CD14-positive monocyte (primary cell): ENCODE results near the gene PRR14. TPM values are rescaled to one million over a fixed set of nuclear protein-coding genes. Genes with fewer than 3 reads are reported as not detected.

Experiments
- DNase-seq, 3 donors: peaks; one replicate each; pipeline ENCODE4 v3.0.0-alpha.2; 2011 to 2022
- H2AFZ ChIP-seq: 2 replicates; pipeline ENCODE4 v1.6.0; 2012; ENCODE audit warnings: mild to moderate bottlenecking, low read depth, low read length, inconsistent platforms; ENCODE audit not compliant: insufficient read depth, poor library complexity, severe bottlenecking
- H3K27ac ChIP-seq, 2 donors: 1 replicate in 1 of 2; 2 replicates in 1 of 2; pipeline ENCODE4 v1.5.1; 2012 to 2013; ENCODE audit warnings: low read length in 2 of 2, control low read depth in 1 of 2, inconsistent platforms in 1 of 2, low read depth in 1 of 2, mild to moderate bottlenecking in 1 of 2
- H3K27me3 ChIP-seq, 2 donors: one replicate each; pipeline versions ENCODE4 v1.6.0 to v1.6.1; 2011 to 2013; ENCODE audit warnings: low read length in 2 of 2; ENCODE audit not compliant: control insufficient read depth in 2 of 2, insufficient read depth in 2 of 2
- H3K36me3 ChIP-seq, 2 donors: replicated peaks in 1 of 2; 1 replicate in 1 of 2; 2 replicates in 1 of 2; pipeline versions ENCODE4 v1.5.1 to v1.6.1; 2012 to 2013; ENCODE audit warnings: low read length in 2 of 2, control low read depth in 1 of 2, inconsistent platforms in 1 of 2, mild to moderate bottlenecking in 1 of 2; ENCODE audit not compliant: insufficient read depth in 2 of 2, control insufficient read depth in 1 of 2
- H3K4me1 ChIP-seq, 2 donors: 1 replicate in 1 of 2; 2 replicates in 1 of 2; pipeline versions ENCODE4 v1.5.1 to v1.6.1; 2012 to 2013; ENCODE audit warnings: low read length in 2 of 2, control low read depth in 1 of 2, inconsistent platforms in 1 of 2, mild to moderate bottlenecking in 1 of 2, moderate library complexity in 1 of 2; ENCODE audit not compliant: insufficient read depth in 2 of 2, control insufficient read depth in 1 of 2
- H3K4me2 ChIP-seq: replicated peaks from 2 replicates; pipeline ENCODE3; 2012; ENCODE audit warnings: low read length, moderate library complexity, mild to moderate bottlenecking; ENCODE audit not compliant: poor library complexity, severe bottlenecking; ENCODE audit errors: extremely low read depth
- H3K4me3 ChIP-seq, 3 experiments: fragments of 200-600 bp in 1 of 3; sonication (generic) in 1 of 3; replicated peaks in 1 of 3; 1 replicate in 2 of 3; 2 replicates in 1 of 3; pipeline ENCODE4 v1.5.1; 2011 to 2013; ENCODE audit warnings: low read length in 3 of 3, mild to moderate bottlenecking in 3 of 3, control low read depth in 2 of 3, low read depth in 2 of 3, inconsistent platforms in 1 of 3, moderate library complexity in 1 of 3
- H3K79me2 ChIP-seq: 2 replicates; pipeline ENCODE4 v1.6.0; 2012; ENCODE audit warnings: mild to moderate bottlenecking, control low read depth, inconsistent platforms, low read length, moderate library complexity; ENCODE audit not compliant: insufficient read depth
- H3K9ac ChIP-seq: 2 replicates; pipeline ENCODE4 v1.6.0; 2017; ENCODE audit warnings: low read length, mild to moderate bottlenecking; ENCODE audit not compliant: insufficient read depth, poor library complexity, severe bottlenecking
- H3K9me3 ChIP-seq, 2 donors: replicated peaks in 1 of 2; 1 replicate in 1 of 2; 2 replicates in 1 of 2; pipeline versions ENCODE4 v1.5.1 to v1.6.1; 2012 to 2013; ENCODE audit warnings: low read length in 2 of 2, control low read depth in 1 of 2; ENCODE audit not compliant: control insufficient read depth in 1 of 2, insufficient read depth in 1 of 2
- H4K20me1 ChIP-seq: 2 replicates; pipeline ENCODE4 v1.6.0; 2012; ENCODE audit warnings: mild to moderate bottlenecking, low read length, control low read depth, moderate library complexity; ENCODE audit not compliant: insufficient read depth
- H3K27ac Mint-ChIP-seq, 7 donors: one replicate each; pipeline ENCODE4 v1.8.0; 2020; ENCODE audit warnings: mild to moderate bottlenecking in 7 of 7, mixed read lengths in 7 of 7, moderate library complexity in 6 of 7, inconsistent platforms in 2 of 7
- H3K27me3 Mint-ChIP-seq, 3 donors: one replicate each; pipeline ENCODE4 v1.8.0; 2021 to 2022; ENCODE audit warnings: low read depth in 3 of 3, mild to moderate bottlenecking in 3 of 3, mixed read lengths in 3 of 3, moderate library complexity in 3 of 3, inconsistent platforms in 1 of 3
- H3K36me3 Mint-ChIP-seq, 2 donors: one replicate each; pipeline ENCODE4 v1.8.0; 2020; ENCODE audit warnings: mixed read lengths in 2 of 2, inconsistent platforms in 1 of 2, mild to moderate bottlenecking in 1 of 2
- H3K4me1 Mint-ChIP-seq: one replicate; pipeline ENCODE4 v1.8.0; 2020; ENCODE audit warnings: mild to moderate bottlenecking, mixed read lengths
- H3K4me3 Mint-ChIP-seq, 2 donors: one replicate each; pipeline ENCODE4 v1.8.0; 2020; ENCODE audit warnings: mild to moderate bottlenecking in 2 of 2, mixed read lengths in 2 of 2, moderate library complexity in 1 of 2
- H3K9me3 Mint-ChIP-seq, 7 donors: one replicate each; pipeline ENCODE4 v1.8.0; 2020 to 2022; ENCODE audit warnings: mixed read lengths in 7 of 7, mild to moderate bottlenecking in 6 of 7, moderate library complexity in 6 of 7, inconsistent platforms in 2 of 7
- CTCF ChIP-seq: fragments of 200-600 bp; IDR thresholded peaks from one replicate; pipeline ENCODE4 v1.8.0; 2022; ENCODE audit warnings: antibody characterized with exemption, mild to moderate bottlenecking
- WGBS: methylation state at CpG from one replicate; pipeline ENCODE4 v1.1.5; 2013; ENCODE audit warnings: missing lambda C conversion rate; ENCODE audit not compliant: insufficient coverage; 5-methylcytosine and 5-hydroxymethylcytosine counted together
- intact Hi-C, 2 donors: fragments of 100-400 bp; cut with micrococcal nuclease; formaldehyde crosslinking; loops; one replicate each; pipeline versions ENCODE4 v1.15.0 to v1.15.1; 2023
- polyA plus RNA-seq, 3 donors: library from polyadenylated mRNA; depleted of rRNA in 1 of 3; unstranded in 2 of 3; stranded (reverse) in 1 of 3; fragments of 300-500 nt in 2 of 3; fragments of >200 nt in 1 of 3; fragmentation: Illumina TruSeq in 2 of 3; gene quantifications; 1 replicate in 2 of 3; 2 replicates in 1 of 3; pipeline ENCODE4 v1.2.3, GENCODE V29; 2012 to 2021

The PRR14 gene
- polyA plus RNA-seq, 3 donors: 6.1 to 32.6 (median 10.4) TPM

GRCh38 chr16:30669903-30670824, 19.4 kb downstream of the PRR14 start:
- Histone ChIP-seq H3K36me3 (peaks cover 54 to 59% of the 10 kb centered on the region in 2 donors), H3K4me2 (no peak overlapping the region), H2AFZ (no peak overlapping the region), H4K20me1 (peaks cover 53% of the 10 kb centered on the region), H3K27me3 (no peaks in the 10 kb centered on the region), H3K4me1 (no peaks in the 10 kb centered on the region), H3K9me3 (no peaks in the 10 kb centered on the region), H3K4me3 (no peak overlapping the region), H3K79me2 (peaks cover 4% of the 10 kb centered on the region), H3K27ac (no peak overlapping the region), H3K9ac (no peak overlapping the region)
- Mint-ChIP-seq H3K9me3 (no peaks in the 10 kb centered on the region), H3K27ac (peak overlapping the region in 4 of 7 donors; percentile 21 to 61 (median 47)), H3K27me3 (no peaks in the 10 kb centered on the region), H3K4me3 (no peak overlapping the region), H3K36me3 (peaks cover 40 to 63% of the 10 kb centered on the region in 2 donors), H3K4me1 (no peaks in the 10 kb centered on the region)
- intact Hi-C loops: no loop called here
- 94% methylated on average over 7 of the region's 14 CpGs for WGBS
- TF ChIP-seq CTCF: no peak
- no peak for DNase-seq

DNA sequence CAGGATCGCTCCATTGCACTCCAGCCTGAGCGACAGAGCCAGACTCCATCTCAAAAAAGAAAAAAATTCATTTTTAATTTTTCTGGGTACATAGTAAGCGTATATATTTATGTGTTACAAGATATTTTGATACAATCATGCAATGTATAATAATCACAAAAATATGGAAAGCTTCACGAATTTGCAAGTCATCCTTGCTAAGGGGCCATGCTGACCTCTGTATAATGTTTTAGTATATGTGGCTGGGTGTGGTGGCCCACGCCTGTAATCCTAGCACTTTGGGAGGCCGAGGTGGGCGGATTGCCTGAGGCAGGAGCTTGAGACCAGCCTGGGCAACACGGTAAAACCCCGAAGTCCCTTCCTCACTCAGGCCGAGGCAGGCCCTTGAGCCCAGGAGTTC, 24.4 kb downstream of the PRR14 start:
- Histone ChIP-seq H3K36me3 (peaks cover 5 to 9% of the 10 kb centered on the region in 2 donors), H3K9me3 (no peaks in the 10 kb centered on the region), H3K4me3 (no peak overlapping the region), H2AFZ (no peak overlapping the region), H3K27me3 (no peaks in the 10 kb centered on the region), H3K27ac (no peak overlapping the region), H3K9ac (no peak overlapping the region), H3K79me2 (no peaks in the 10 kb centered on the region), H4K20me1 (peaks cover 7% of the 10 kb centered on the region), H3K4me1 (no peaks in the 10 kb centered on the region), H3K4me2 (no peak overlapping the region)
- no peak overlapping the region for H3K4me3 Mint-ChIP-seq
- no peaks in the 10 kb centered on the region for H3K9me3 Mint-ChIP-seq
- H3K4me1 Mint-ChIP-seq: no peaks in the 10 kb centered on the region
- intact Hi-C loops: no loop called here
- peaks cover 6 to 15% of the 10 kb centered on the region in 2 donors for H3K36me3 Mint-ChIP-seq
- 98% methylated on average over 6 of the region's 10 CpGs for WGBS
- no peak for TF ChIP-seq CTCF
- no peak overlapping the region for H3K27ac Mint-ChIP-seq
- no peak for DNase-seq
- peaks cover 0 to 3% (median 2%) of the 10 kb centered on the region in 3 donors for H3K27me3 Mint-ChIP-seq
